Hepatocyte (in vitro differentiated cells): ENCODE results near the gene SRPK1. TPM values are rescaled to one million over a fixed set of nuclear protein-coding genes. Genes with fewer than 3 reads are reported as not detected.

Experiments
- DNase-seq: peaks from one replicate; pipeline ENCODE4 v3.0.0-alpha.2; 2016; ENCODE audit warnings: low spot score
- H2AFZ ChIP-seq: fragments of 200-600 bp; sonication (generic); 2 replicates; pipeline ENCODE4 v1.6.0; 2016; ENCODE audit warnings: antibody characterized with exemption, mild to moderate bottlenecking
- H3K27ac ChIP-seq: fragments of 200-600 bp; sonication (generic); 2 replicates; pipeline ENCODE4 v1.5.1; 2016; ENCODE audit warnings: mild to moderate bottlenecking
- H3K27me3 ChIP-seq: fragments of 200-600 bp; sonication (generic); 2 replicates; pipeline ENCODE4 v1.6.1; 2016
- H3K36me3 ChIP-seq: fragments of 200-600 bp; sonication (generic); replicated peaks from 2 replicates; pipeline ENCODE4 v1.5.1; 2016; ENCODE audit warnings: low read depth; ENCODE audit not compliant: insufficient read depth
- H3K4me1 ChIP-seq: fragments of 200-600 bp; sonication (generic); 2 replicates; pipeline ENCODE4 v1.5.1; 2016; ENCODE audit warnings: mild to moderate bottlenecking, moderate library complexity; ENCODE audit not compliant: insufficient read depth
- H3K4me2 ChIP-seq: fragments of 200-600 bp; sonication (generic); 2 replicates; pipeline ENCODE4 v1.6.0; 2016
- H3K4me3 ChIP-seq: fragments of 200-600 bp; sonication (generic); 2 replicates; pipeline ENCODE4 v1.5.1; 2016; ENCODE audit warnings: mild to moderate bottlenecking
- H3K79me2 ChIP-seq: fragments of 200-600 bp; sonication (generic); 2 replicates; pipeline ENCODE4 v1.6.0; 2017; ENCODE audit warnings: mild to moderate bottlenecking
- H3K9me2 ChIP-seq: fragments of 200-600 bp; sonication (generic); replicated peaks from 2 replicates; pipeline ENCODE4 v1.6.0; 2017; ENCODE audit warnings: mild to moderate bottlenecking; ENCODE audit not compliant: insufficient read depth
- H3K9me3 ChIP-seq: fragments of 200-600 bp; sonication (generic); 2 replicates; pipeline ENCODE4 v1.5.1; 2016; ENCODE audit warnings: low read depth, mild to moderate bottlenecking
- H4K20me1 ChIP-seq: fragments of 200-600 bp; sonication (generic); 2 replicates; pipeline ENCODE4 v1.6.0; 2016; ENCODE audit warnings: mild to moderate bottlenecking; ENCODE audit not compliant: insufficient read depth, poor library complexity, severe bottlenecking
- CTCF ChIP-seq: fragments of 200-600 bp; sonication (generic); IDR thresholded peaks from 2 replicates; pipeline ENCODE4 v1.5.1; 2016; ENCODE audit warnings: antibody characterized with exemption, mild to moderate bottlenecking; ENCODE audit not compliant: poor library complexity
- EZH2 ChIP-seq: fragments of 200-600 bp; sonication (generic); IDR thresholded peaks from 2 replicates; pipeline ENCODE4 v1.6.1; 2016; ENCODE audit warnings: antibody characterized with exemption, mild to moderate bottlenecking, borderline replicate concordance
- EZH2phosphoT487 ChIP-seq: fragments of 200-600 bp; sonication (generic); IDR thresholded peaks from one replicate; pipeline ENCODE4 v1.6.1; 2018; ENCODE audit warnings: antibody characterized with exemption, mild to moderate bottlenecking, low read depth, moderate library complexity; ENCODE audit not compliant: unreplicated experiment, severe bottlenecking
- WGBS: methylation state at CpG from one replicate; pipeline ENCODE4 v1.1.6; 2016; ENCODE audit warnings: low lambda C conversion rate; ENCODE audit errors: missing lambda C conversion rate; 5-methylcytosine and 5-hydroxymethylcytosine counted together
- polyA plus RNA-seq: library from polyadenylated mRNA; unstranded; fragments of >200 nt; fragmentation: Nextera tagmentation; extraction: Ambion mirVana; gene quantifications from 2 replicates; pipeline ENCODE4 v1.2.1, GENCODE V29; 2016
- total RNA-seq: library from RNA; depleted of rRNA; stranded (reverse); fragments of >200 nt; gene quantifications from 2 replicates; pipeline ENCODE4 v1.2.3, GENCODE V29; 2014

The SRPK1 gene
- total and polyA plus RNA-seq, 2 experiments from 2014 or later: 39.3 to 63.9 TPM

GRCh38 chr6:35907750-35908149 is 13.1 kb downstream of the SRPK1 start:
- Histone ChIP-seq H3K79me2 (peaks cover 100% of the 10 kb centered on the region), H4K20me1 (no peaks in the 10 kb centered on the region), H3K36me3 (no peaks in the 10 kb centered on the region), H3K9me2 (no peaks in the 10 kb centered on the region), H3K4me1 (no peaks in the 10 kb centered on the region), H3K27ac (no peak overlapping the region), H3K27me3 (no peaks in the 10 kb centered on the region), H3K4me3 (no peak overlapping the region), H3K9me3 (peaks cover 9% of the 10 kb centered on the region), H3K4me2 (no peak overlapping the region), H2AFZ (no peak overlapping the region)
- TF ChIP-seq EZH2: no peak
- no peak for TF ChIP-seq CTCF
- TF ChIP-seq EZH2phosphoT487: no peak
- DNase-seq: no peak
- 94% methylated on average over 6 of the region's 6 CpGs for WGBS

DNA sequence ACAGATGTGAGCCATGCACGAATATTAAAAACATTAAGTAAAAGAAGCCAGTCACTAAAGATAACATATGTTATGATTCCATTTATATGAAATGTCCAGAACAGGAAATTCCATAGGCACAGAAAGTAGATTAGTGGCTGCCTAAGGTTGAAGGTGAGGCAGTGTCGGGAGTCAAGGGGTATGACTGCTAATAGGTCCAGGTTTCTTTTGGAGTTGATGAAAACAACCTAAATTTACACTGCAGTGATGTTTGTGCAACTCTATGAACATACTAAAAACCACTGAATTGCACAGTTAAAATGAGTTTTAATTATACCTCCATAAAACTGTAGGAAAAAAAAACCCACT is 14.4 kb downstream of the SRPK1 start:
- DNase-seq: no peak
- Histone ChIP-seq H3K27me3 (no peaks in the 10 kb centered on the region), H3K36me3 (no peaks in the 10 kb centered on the region), H3K4me3 (no peak overlapping the region), H3K79me2 (peaks cover 100% of the 10 kb centered on the region), H3K27ac (no peak overlapping the region), H3K9me2 (no peaks in the 10 kb centered on the region), H3K4me1 (no peaks in the 10 kb centered on the region), H3K4me2 (no peak overlapping the region), H3K9me3 (peaks cover 9% of the 10 kb centered on the region), H2AFZ (no peak overlapping the region), H4K20me1 (no peaks in the 10 kb centered on the region)
- WGBS: 92% methylated on average over 2 of the region's 2 CpGs
- no peak for TF ChIP-seq EZH2
- TF ChIP-seq EZH2phosphoT487: no peak
- no peak for TF ChIP-seq CTCF

DNA sequence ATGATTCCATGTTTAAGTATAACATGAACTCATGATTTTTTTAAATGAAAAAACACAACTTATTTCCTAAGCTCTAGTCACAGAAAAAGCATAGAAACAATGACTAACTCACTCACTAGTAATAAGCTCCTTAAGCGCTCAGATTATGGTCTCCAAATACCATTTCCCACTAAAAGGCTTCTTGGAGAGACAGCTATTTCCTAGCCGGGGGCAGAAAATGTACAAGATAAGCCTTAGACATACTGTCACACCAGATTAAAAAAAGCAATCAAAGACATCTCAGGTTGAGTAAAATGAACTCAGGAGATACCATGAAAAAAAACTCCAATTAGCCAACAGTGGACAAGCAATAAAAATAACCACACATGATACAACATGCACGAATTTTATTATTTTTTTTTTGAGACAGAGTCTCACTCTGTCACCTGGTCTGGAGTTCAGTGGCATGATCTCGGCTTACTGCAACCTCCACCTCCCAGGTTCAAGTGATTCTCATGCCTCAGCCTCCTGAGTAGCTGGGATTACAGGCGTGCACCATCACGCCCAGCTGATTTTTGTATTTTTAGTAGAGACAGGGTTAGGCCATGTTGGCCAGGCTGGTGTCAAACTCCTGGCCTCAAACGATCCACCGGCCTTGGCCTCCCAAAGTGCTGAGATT is 14.9 kb downstream of the SRPK1 start:
- no peak for DNase-seq

More for the DNA sequence above, 14.9 kb downstream of the SRPK1 start:
- no peaks in the 10 kb centered on the region for H3K27me3 ChIP-seq
- H3K79me2 ChIP-seq: peaks cover 100% of the 10 kb centered on the region
- no peaks in the 10 kb centered on the region for H4K20me1 ChIP-seq
- TF ChIP-seq EZH2 (no peak), EZH2phosphoT487 (no peak), CTCF (no peak)
- no peaks in the 10 kb centered on the region for H3K36me3 ChIP-seq
- H3K27ac ChIP-seq: peak overlapping the region; percentile 1
- no peak overlapping the region for H2AFZ ChIP-seq
- WGBS: 75% methylated on average over 8 of the region's 8 CpGs
- peaks cover 9% of the 10 kb centered on the region for H3K9me3 ChIP-seq
- H3K4me1 ChIP-seq: no peaks in the 10 kb centered on the region
- no peak overlapping the region for H3K4me3 ChIP-seq
- no peak overlapping the region for H3K4me2 ChIP-seq
- H3K9me2 ChIP-seq: no peaks in the 10 kb centered on the region
